ENCODE measurements around the gene ANKRD55. TPM values are rescaled to one million over a fixed set of nuclear protein-coding genes. Genes with fewer than 3 reads are reported as not detected.

Gene ANKRD55
- total and polyA plus RNA-seq, 9 of the 15 experiments (the other 6 are each of a cell fraction or from before 2014, with no cell fraction given), result 3.4 to 10.6 (median 6.5) TPM

- BruUV-seq (replicated peaks), result no TSS peak
- intact Hi-C loops (cut with micrococcal nuclease), result no loop called here
These were observed 163.4 kb downstream of the ANKRD55 start for GRCh38 chr5:56069652-56070226.

More at GRCh38 chr5:56069652-56070226, 163.4 kb downstream of the ANKRD55 start:
- no peak overlapping the region for H3K4me3 ChIP-seq
- in situ Hi-C loops (cut with MboI), result loop anchor here (10.0 kb wide), 1 partner anchor 135 kb away; no protein-coding TSS in a partner anchor
- DNase-seq (ENCODE audit: extremely low read depth in 1 of 4, low spot score in 3 of 4) (no peak), FAIRE-seq (no peak), ATAC-seq (no peak)
- H3K79me2 ChIP-seq (ENCODE audit: control insufficient read depth, insufficient read depth, low read length), result no peaks in the 10 kb centered on the region
- no peak overlapping the region for H2AFZ ChIP-seq (ENCODE audit: low read depth, low read length)
- H3K27ac ChIP-seq (ENCODE audit: extremely low read depth, low read depth, low read length), result no peak overlapping the region
- H3K36me3 ChIP-seq (ENCODE audit: control insufficient read depth, insufficient read depth, low read length), result no peaks in the 10 kb centered on the region
- peaks cover 0 to 6% of the 10 kb centered on the region in 2 experiments; a peak in 2 of 5 replicates for H3K4me1 ChIP-seq (replicated peaks in 1 of 2; ENCODE audit: control insufficient read depth in 2 of 2, insufficient read depth in 2 of 2, low read length in 2 of 2)
- 18% methylated on average over 3 of the region's 3 CpGs for WGBS (ENCODE audit: insufficient coverage, low coverage, missing lambda C conversion rate)
- no peaks in the 10 kb centered on the region for H3K9me3 ChIP-seq (replicated peaks; ENCODE audit: control insufficient read depth, insufficient read depth, low read depth, low read length)
- ChIA-PET CTCF (ENCODE audit: low intra/inter-chr PET ratio) (no interaction called here), POLR2A (interaction anchor here (0.8 kb wide), 1 partner anchor 9 kb away, joined by 3 read pairs; no protein-coding TSS in a partner anchor)
- no peak for TF ChIP-seq RFX1 (IDR thresholded peaks at IDR 0.05)
- no peak for TF ChIP-seq ARID1B (IDR thresholded peaks at IDR 0.05)
- TF ChIP-seq, protein P1, sequence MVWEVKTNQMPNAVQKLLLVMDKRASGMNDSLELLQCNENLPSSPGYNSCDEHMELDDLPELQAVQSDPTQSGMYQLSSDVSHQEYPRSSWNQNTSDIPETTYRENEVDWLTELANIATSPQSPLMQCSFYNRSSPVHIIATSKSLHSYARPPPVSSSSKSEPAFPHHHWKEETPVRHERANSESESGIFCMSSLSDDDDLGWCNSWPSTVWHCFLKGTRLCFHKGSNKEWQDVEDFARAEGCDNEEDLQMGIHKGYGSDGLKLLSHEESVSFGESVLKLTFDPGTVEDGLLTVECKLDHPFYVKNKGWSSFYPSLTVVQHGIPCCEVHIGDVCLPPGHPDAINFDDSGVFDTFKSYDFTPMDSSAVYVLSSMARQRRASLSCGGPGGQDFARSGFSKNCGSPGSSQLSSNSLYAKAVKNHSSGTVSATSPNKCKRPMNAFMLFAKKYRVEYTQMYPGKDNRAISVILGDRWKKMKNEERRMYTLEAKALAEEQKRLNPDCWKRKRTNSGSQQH (CRISPR knock-in tag; IDR thresholded peaks at IDR 0.05), result no peak
- no peak for TF ChIP-seq HOXB6 (CRISPR knock-in tag; IDR thresholded peaks at IDR 0.05; ENCODE audit: borderline replicate concordance)
- TF ChIP-seq NR4A1 (CRISPR knock-in tag; IDR thresholded peaks at IDR 0.05), result no peak
- TF ChIP-seq NR4A1 (tag; IDR thresholded peaks at IDR 0.05), result no peak
- H3K9me1 ChIP-seq (ENCODE audit: control insufficient read depth, insufficient read depth, low read length), result no peaks in the 10 kb centered on the region
- H3K9ac ChIP-seq (ENCODE audit: insufficient read depth in 1 of 2, low read depth in 2 of 2, low read length in 2 of 2), result no peak overlapping the region
- no peak overlapping the region for H3K4me2 ChIP-seq (ENCODE audit: insufficient read depth, low read length)
- H4K20me1 ChIP-seq (replicated peaks; ENCODE audit: control insufficient read depth, insufficient read depth, low read length), result no peaks in the 10 kb centered on the region
- H3K27me3 ChIP-seq (ENCODE audit: control insufficient read depth in 2 of 2, insufficient read depth in 2 of 2, low read length in 2 of 2), result no peaks in the 10 kb centered on the region

Measured in K562 (cell line).